ENCODE data around the gene PLCB2. TPM values are rescaled to one million over a fixed set of nuclear protein-coding genes. Genes with fewer than 3 reads are reported as not detected.

PLCB2 gene
- total and polyA plus RNA-seq, 2 donors: 26.5 to 125 TPM

GRCh38 chr15:40336744-40337122 lies 29.0 kb upstream of the PLCB2 start:
- 28% methylated on average over 5 of the region's 5 CpGs for WGBS
- H3K4me1 ChIP-seq (ENCODE audit: control insufficient read depth in 2 of 2, insufficient read depth in 2 of 2, low read length in 2 of 2): peaks cover 20 to 62% of the 10 kb centered on the region in 2 donors
- no peaks in the 10 kb centered on the region for H3K36me3 ChIP-seq (ENCODE audit: control insufficient read depth in 2 of 2, insufficient read depth in 2 of 2, low read length in 1 of 2)
- no peaks in the 10 kb centered on the region for H3K27me3 ChIP-seq (ENCODE audit: control insufficient read depth in 2 of 2, insufficient read depth in 1 of 2, low read length in 1 of 2)
- H3K4me3 ChIP-seq (ENCODE audit: low read length in 2 of 2): no peak overlapping the region
- no peak for DNase-seq (ENCODE audit: low read depth in 6 of 9, low spot score in 9 of 9)
- H3K9me3 ChIP-seq (ENCODE audit: control insufficient read depth in 2 of 2, insufficient read depth in 1 of 2, low read length in 1 of 2): peaks cover 0 to 2% of the 10 kb centered on the region in 2 donors
- H3K27ac ChIP-seq (ENCODE audit: low read depth in 1 of 2, low read length in 1 of 2): no peak overlapping the region

- DNase-seq (ENCODE audit: low read depth in 6 of 9, low spot score in 9 of 9): no peak
- Histone ChIP-seq H3K9me3 (ENCODE audit: control insufficient read depth in 2 of 2, insufficient read depth in 1 of 2, low read length in 1 of 2) (peaks cover 0 to 2% of the 10 kb centered on the region in 2 donors), H3K4me3 (ENCODE audit: low read length in 2 of 2) (no peak overlapping the region), H3K27ac (ENCODE audit: low read depth in 1 of 2, low read length in 1 of 2) (no peak overlapping the region), H3K4me1 (ENCODE audit: control insufficient read depth in 2 of 2, insufficient read depth in 2 of 2, low read length in 2 of 2) (peaks cover 20 to 65% of the 10 kb centered on the region in 2 donors), H3K36me3 (ENCODE audit: control insufficient read depth in 2 of 2, insufficient read depth in 2 of 2, low read length in 1 of 2) (no peaks in the 10 kb centered on the region), H3K27me3 (ENCODE audit: control insufficient read depth in 2 of 2, insufficient read depth in 1 of 2, low read length in 1 of 2) (no peaks in the 10 kb centered on the region)
- WGBS: 84% methylated on average over 13 of the region's 13 CpGs
These were observed 28.4 kb upstream of the PLCB2 start for GRCh38 chr15:40335938-40336743.

- DNase-seq (ENCODE audit: low read depth in 6 of 9, low spot score in 9 of 9): no peak
- Histone ChIP-seq H3K9me3 (ENCODE audit: control insufficient read depth in 2 of 2, insufficient read depth in 1 of 2, low read length in 1 of 2) (peaks cover 0 to 2% of the 10 kb centered on the region in 2 donors), H3K27me3 (ENCODE audit: control insufficient read depth in 2 of 2, insufficient read depth in 1 of 2, low read length in 1 of 2) (no peaks in the 10 kb centered on the region), H3K36me3 (ENCODE audit: control insufficient read depth in 2 of 2, insufficient read depth in 2 of 2, low read length in 1 of 2) (no peaks in the 10 kb centered on the region), H3K4me3 (ENCODE audit: low read length in 2 of 2) (no peak overlapping the region), H3K4me1 (ENCODE audit: control insufficient read depth in 2 of 2, insufficient read depth in 2 of 2, low read length in 2 of 2) (peaks cover 20 to 69% of the 10 kb centered on the region in 2 donors), H3K27ac (ENCODE audit: low read depth in 1 of 2, low read length in 1 of 2) (peak overlapping the region in 1 of 2 donors; percentile 69)
- 95% methylated on average over 26 of the region's 26 CpGs for WGBS
These were observed 27.4 kb upstream of the PLCB2 start for GRCh38 chr15:40334941-40335795.

DNA sequence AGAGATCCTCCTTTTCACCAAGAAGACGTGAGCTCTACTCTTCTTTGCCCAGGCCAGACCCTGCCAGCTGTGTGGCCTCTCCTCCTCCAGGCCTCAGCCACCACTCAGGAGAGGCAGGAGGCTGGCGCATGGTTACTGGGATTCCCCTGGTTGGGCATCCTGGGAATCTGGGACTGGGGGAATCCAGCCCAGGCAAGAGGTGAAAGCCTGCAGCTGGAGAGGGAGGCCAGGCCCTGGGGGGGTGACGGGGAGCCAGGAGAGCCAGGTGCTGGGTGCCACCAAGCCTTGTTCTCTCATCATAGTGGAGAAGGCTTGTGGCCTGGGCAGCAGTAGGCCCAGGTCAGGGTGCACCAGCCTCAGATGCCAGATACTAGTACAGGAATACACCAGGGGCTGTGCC lies 26.8 kb upstream of the PLCB2 start:
- no peaks in the 10 kb centered on the region for H3K27me3 ChIP-seq (ENCODE audit: control insufficient read depth in 2 of 2, insufficient read depth in 1 of 2, low read length in 1 of 2)
- no peak overlapping the region for H3K4me3 ChIP-seq (ENCODE audit: low read length in 2 of 2)
- peak overlapping the region; percentile 39 to 69 for H3K27ac ChIP-seq (ENCODE audit: low read depth in 1 of 2, low read length in 1 of 2)
- peaks cover 20 to 74% of the 10 kb centered on the region in 2 donors for H3K4me1 ChIP-seq (ENCODE audit: control insufficient read depth in 2 of 2, insufficient read depth in 2 of 2, low read length in 2 of 2)
- WGBS: 85% methylated on average over 3 of the region's 3 CpGs
- no peaks in the 10 kb centered on the region for H3K36me3 ChIP-seq (ENCODE audit: control insufficient read depth in 2 of 2, insufficient read depth in 2 of 2, low read length in 1 of 2)
- no peak for DNase-seq (ENCODE audit: low read depth in 6 of 9, low spot score in 9 of 9)
- H3K9me3 ChIP-seq (ENCODE audit: control insufficient read depth in 2 of 2, insufficient read depth in 1 of 2, low read length in 1 of 2): peaks cover 0 to 2% of the 10 kb centered on the region in 2 donors

DNA sequence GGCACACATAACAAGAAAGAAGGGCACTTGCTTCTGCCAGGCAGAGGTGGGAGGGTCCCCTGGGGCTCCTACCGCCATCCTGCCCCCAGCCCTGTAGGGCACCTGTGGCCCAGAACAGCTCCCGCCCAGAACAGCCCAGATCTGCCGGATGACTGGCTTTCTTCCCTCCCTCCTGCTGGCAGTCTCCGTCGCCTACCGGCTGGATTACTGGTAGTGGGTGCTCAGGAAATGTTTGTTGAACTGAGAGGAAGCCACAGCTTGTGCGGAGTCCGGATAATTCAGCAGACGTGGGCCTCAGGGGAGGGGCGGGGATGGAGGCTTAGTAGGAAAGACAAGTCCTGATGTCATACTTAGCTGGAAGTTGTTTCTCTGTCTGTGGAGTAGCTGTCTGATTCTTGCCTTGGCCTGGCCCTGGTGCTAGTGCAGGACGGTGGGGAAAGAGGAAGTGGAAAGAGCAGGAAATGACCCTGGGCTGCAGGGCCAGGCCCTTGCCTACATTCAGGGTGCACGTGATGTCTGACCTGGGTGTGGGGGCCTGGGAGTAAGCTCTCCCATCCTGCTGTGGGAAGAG lies 26.3 kb upstream of the PLCB2 start:
- peak in 3 of 9 donors; percentile 47 to 76 (median 52) for DNase-seq (ENCODE audit: low read depth in 6 of 9, low spot score in 9 of 9)
- Histone ChIP-seq H3K27me3 (ENCODE audit: control insufficient read depth in 2 of 2, insufficient read depth in 1 of 2, low read length in 1 of 2) (no peaks in the 10 kb centered on the region), H3K4me3 (ENCODE audit: low read length in 2 of 2) (no peak overlapping the region), H3K36me3 (ENCODE audit: control insufficient read depth in 2 of 2, insufficient read depth in 2 of 2, low read length in 1 of 2) (no peaks in the 10 kb centered on the region), H3K4me1 (ENCODE audit: control insufficient read depth in 2 of 2, insufficient read depth in 2 of 2, low read length in 2 of 2) (peaks cover 20 to 77% of the 10 kb centered on the region in 2 donors), H3K27ac (ENCODE audit: low read depth in 1 of 2, low read length in 1 of 2) (peak overlapping the region; percentile 46 to 69), H3K9me3 (ENCODE audit: control insufficient read depth in 2 of 2, insufficient read depth in 1 of 2, low read length in 1 of 2) (peaks cover 0 to 2% of the 10 kb centered on the region in 2 donors)
- 15% methylated on average over 12 of the region's 12 CpGs for WGBS

GRCh38 chr15:40332113-40332781 lies 24.5 kb upstream of the PLCB2 start:
- peaks cover 0 to 2% of the 10 kb centered on the region in 2 donors for H3K9me3 ChIP-seq (ENCODE audit: control insufficient read depth in 2 of 2, insufficient read depth in 1 of 2, low read length in 1 of 2)
- no peak for DNase-seq (ENCODE audit: low read depth in 6 of 9, low spot score in 9 of 9)
- no peak overlapping the region for H3K27ac ChIP-seq (ENCODE audit: low read depth in 1 of 2, low read length in 1 of 2)
- H3K4me3 ChIP-seq (ENCODE audit: low read length in 2 of 2): no peak overlapping the region
- no peaks in the 10 kb centered on the region for H3K36me3 ChIP-seq (ENCODE audit: control insufficient read depth in 2 of 2, insufficient read depth in 2 of 2, low read length in 1 of 2)
- H3K4me1 ChIP-seq (ENCODE audit: control insufficient read depth in 2 of 2, insufficient read depth in 2 of 2, low read length in 2 of 2): peaks cover 21 to 87% of the 10 kb centered on the region in 2 donors
- no peaks in the 10 kb centered on the region for H3K27me3 ChIP-seq (ENCODE audit: control insufficient read depth in 2 of 2, insufficient read depth in 1 of 2, low read length in 1 of 2)
- WGBS: 71% methylated on average over 8 of the region's 8 CpGs

- WGBS: 97% methylated on average over 7 of the region's 7 CpGs
- Histone ChIP-seq H3K27ac (ENCODE audit: low read depth in 1 of 2, low read length in 1 of 2) (no peak overlapping the region), H3K4me1 (ENCODE audit: control insufficient read depth in 2 of 2, insufficient read depth in 2 of 2, low read length in 2 of 2) (peaks cover 24 to 87% of the 10 kb centered on the region in 2 donors), H3K36me3 (ENCODE audit: control insufficient read depth in 2 of 2, insufficient read depth in 2 of 2, low read length in 1 of 2) (no peaks in the 10 kb centered on the region), H3K27me3 (ENCODE audit: control insufficient read depth in 2 of 2, insufficient read depth in 1 of 2, low read length in 1 of 2) (no peaks in the 10 kb centered on the region), H3K4me3 (ENCODE audit: low read length in 2 of 2) (no peak overlapping the region), H3K9me3 (ENCODE audit: control insufficient read depth in 2 of 2, insufficient read depth in 1 of 2, low read length in 1 of 2) (peaks cover 0 to 2% of the 10 kb centered on the region in 2 donors)
- DNase-seq (ENCODE audit: low read depth in 6 of 9, low spot score in 9 of 9): no peak
These were observed 23.9 kb upstream of the PLCB2 start for GRCh38 chr15:40331637-40332036.

DNA sequence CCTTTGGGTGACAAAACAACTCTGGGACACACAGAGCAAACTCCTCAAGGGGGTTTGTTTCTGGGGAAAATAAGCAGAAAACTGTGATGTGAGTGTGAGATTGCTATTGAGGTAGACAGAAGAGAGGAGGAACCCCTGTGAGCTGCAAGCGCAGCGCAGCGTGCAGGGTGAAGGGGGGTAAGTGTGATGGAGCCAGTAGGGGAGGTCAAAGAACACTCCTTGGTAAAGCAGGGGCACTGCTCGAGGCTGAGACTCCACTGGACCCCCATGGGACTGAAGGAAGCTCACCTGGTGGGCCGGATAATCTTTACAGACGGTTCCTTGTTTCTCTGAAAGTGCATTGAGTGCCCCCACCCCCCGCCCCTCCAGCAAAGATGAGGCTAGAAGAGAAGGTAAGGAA lies 23.3 kb upstream of the PLCB2 start:
- Histone ChIP-seq H3K27me3 (ENCODE audit: control insufficient read depth in 2 of 2, insufficient read depth in 1 of 2, low read length in 1 of 2) (no peaks in the 10 kb centered on the region), H3K36me3 (ENCODE audit: control insufficient read depth in 2 of 2, insufficient read depth in 2 of 2, low read length in 1 of 2) (peaks cover 0 to 3% of the 10 kb centered on the region in 2 donors), H3K4me3 (ENCODE audit: low read length in 2 of 2) (no peak overlapping the region), H3K27ac (ENCODE audit: low read depth in 1 of 2, low read length in 1 of 2) (no peak overlapping the region), H3K9me3 (ENCODE audit: control insufficient read depth in 2 of 2, insufficient read depth in 1 of 2, low read length in 1 of 2) (peaks cover 0 to 2% of the 10 kb centered on the region in 2 donors), H3K4me1 (ENCODE audit: control insufficient read depth in 2 of 2, insufficient read depth in 2 of 2, low read length in 2 of 2) (peaks cover 24 to 85% of the 10 kb centered on the region in 2 donors)
- no peak for DNase-seq (ENCODE audit: low read depth in 6 of 9, low spot score in 9 of 9)
- WGBS: 96% methylated on average over 7 of the region's 7 CpGs

Data from thymus (tissue), 11 donors.